H1 (cell line): ENCODE measurements around the gene MACC1. TPM values are rescaled to one million over a fixed set of nuclear protein-coding genes. Genes with fewer than 3 reads are reported as not detected.

Source experiments
- CTCF ChIA-PET: fragments of 300-600 bp; sonication (Branson Sonifier 250); formaldehyde crosslinking; loops from one replicate; lab custom pipeline; 2021; ENCODE audit not compliant: partially characterized antibody; lab: Charles Lee
- POLR2A ChIA-PET: fragments of 300-600 bp; sonication (Branson Sonifier 250); formaldehyde crosslinking; loops from one replicate; lab custom pipeline; 2021; ENCODE audit warnings: inconsistent platforms; ENCODE audit not compliant: partially characterized antibody; lab: Charles Lee
- DNase-seq, 2 experiments: peaks; one replicate each; pipeline versions ENCODE4 v3.0.0 to v3.0.0-alpha.2; 2010 to 2022; ENCODE audit warnings: low spot score in 2 of 2, low read depth in 1 of 2, mixed read lengths in 1 of 2
- FAIRE-seq: peaks from 2 replicates; lab custom pipeline; 2011; peaks lifted over from hg19 to GRCh38; lab: Jason Lieb, UNC
- H2AFZ ChIP-seq: 2 replicates; pipeline ENCODE4 v1.8.1; 2012; ENCODE audit warnings: low read length, inconsistent platforms
- H2AK5ac ChIP-seq: 2 replicates; pipeline ENCODE4 v1.6.1; 2013; ENCODE audit warnings: low read depth, low read length
- H2BK120ac ChIP-seq: replicated peaks from 2 replicates; pipeline ENCODE3; 2013; ENCODE audit warnings: low read depth, low read length, inconsistent platforms
- H2BK12ac ChIP-seq: 2 replicates; pipeline ENCODE4 v1.6.1; 2013; ENCODE audit warnings: low read depth, low read length
- H2BK15ac ChIP-seq: 2 replicates; pipeline ENCODE4 v1.6.1; 2013; ENCODE audit warnings: low read length
- H2BK20ac ChIP-seq: 2 replicates; pipeline ENCODE4 v1.6.1; 2013; ENCODE audit warnings: low read length
- H2BK5ac ChIP-seq: 2 replicates; pipeline ENCODE4 v1.6.1; 2013; ENCODE audit warnings: low read depth, low read length
- H3K14ac ChIP-seq: 2 replicates; pipeline ENCODE4 v1.6.1; 2013; ENCODE audit warnings: inconsistent platforms; ENCODE audit not compliant: insufficient read length
- H3K18ac ChIP-seq: 2 replicates; pipeline ENCODE4 v1.6.1; 2013; ENCODE audit warnings: low read length; ENCODE audit errors: extremely low read depth
- H3K23ac ChIP-seq: 2 replicates; pipeline ENCODE4 v1.6.1; 2013; ENCODE audit warnings: inconsistent platforms; ENCODE audit not compliant: insufficient read length
- H3K23me2 ChIP-seq: 2 replicates; pipeline ENCODE4 v1.6.1; 2013; ENCODE audit warnings: low read depth, low read length
- H3K27ac ChIP-seq: 2 replicates; pipeline ENCODE4 v1.6.1; 2011; ENCODE audit warnings: low read depth, low read length, inconsistent platforms
- H3K27me3 ChIP-seq, 4 experiments: replicated peaks in 1 of 4; 1 replicate in 1 of 4; 2 replicates in 3 of 4; pipeline versions ENCODE4 v1.6.1 to v1.8.1; 2011 to 2013; ENCODE audit warnings: low read length in 3 of 4, mild to moderate bottlenecking in 3 of 4, inconsistent platforms in 2 of 4, mixed read lengths in 2 of 4, moderate library complexity in 1 of 4; ENCODE audit not compliant: control insufficient read depth in 3 of 4, insufficient read depth in 3 of 4; ENCODE audit errors: extremely low read depth in 1 of 4
- H3K36me3 ChIP-seq, 4 experiments: 2 replicates each; pipeline versions ENCODE4 v1.6.1 to v1.8.1; 2011 to 2013; ENCODE audit warnings: mild to moderate bottlenecking in 4 of 4, low read length in 3 of 4, moderate library complexity in 2 of 4, control low read depth in 1 of 4, inconsistent platforms in 1 of 4; ENCODE audit not compliant: insufficient read depth in 4 of 4, control insufficient read depth in 2 of 4
- H3K4ac ChIP-seq: replicated peaks from 2 replicates; pipeline ENCODE3; 2013; ENCODE audit warnings: low read length, low read depth, mixed read lengths, inconsistent platforms; ENCODE audit not compliant: insufficient read length
- H3K4me1 ChIP-seq, 4 experiments: replicated peaks in 1 of 4; 1 replicate in 1 of 4; 2 replicates in 3 of 4; pipeline versions ENCODE4 v1.6.1 to v1.8.1; 2011 to 2013; ENCODE audit warnings: low read length in 3 of 4, inconsistent platforms in 2 of 4, mixed read lengths in 1 of 4; ENCODE audit not compliant: insufficient read depth in 4 of 4, control insufficient read depth in 3 of 4
- H3K4me2 ChIP-seq, 2 experiments: 2 replicates each; pipeline versions ENCODE4 v1.6.1 to v1.8.1; 2011 to 2013; ENCODE audit warnings: low read depth in 2 of 2, low read length in 2 of 2, control low read depth in 1 of 2, inconsistent platforms in 1 of 2, mild to moderate bottlenecking in 1 of 2; ENCODE audit not compliant: insufficient read depth in 1 of 2
- H3K4me3 ChIP-seq, 4 experiments: fragments of 200-600, 300-600 bp in 1 of 4; sonication (generic), shearing (Covaris generic), sonication (Bioruptor Twin) in 1 of 4; 2 replicates each; pipeline versions ENCODE4 v1.5.1 to v1.8.1; 2011 to 2016; ENCODE audit warnings: low read length in 4 of 4, low read depth in 3 of 4, control low read depth in 2 of 4, inconsistent platforms in 2 of 4, mild to moderate bottlenecking in 2 of 4, mixed read lengths in 1 of 4, moderate library complexity in 1 of 4; ENCODE audit not compliant: insufficient read depth in 2 of 4; ENCODE audit errors: extremely low read depth in 1 of 4
- H3K56ac ChIP-seq: replicated peaks from 2 replicates; pipeline ENCODE3; 2013; ENCODE audit warnings: low read depth, mild to moderate bottlenecking, mixed read lengths, low read length, inconsistent platforms; ENCODE audit not compliant: insufficient read length
- H3K79me1 ChIP-seq: 2 replicates; pipeline ENCODE4 v1.6.1; 2013; ENCODE audit warnings: low read depth, low read length, control low read depth
- H3K79me2 ChIP-seq, 2 experiments: 2 replicates each; pipeline versions ENCODE4 v1.6.1 to v1.8.1; 2012 to 2013; ENCODE audit warnings: low read length in 2 of 2, mild to moderate bottlenecking in 2 of 2, inconsistent platforms in 1 of 2; ENCODE audit not compliant: insufficient read depth in 2 of 2, control insufficient read depth in 1 of 2
- H3K9ac ChIP-seq, 4 experiments: replicated peaks in 1 of 4; 1 replicate in 1 of 4; 2 replicates in 3 of 4; pipeline versions ENCODE4 v1.6.1 to v1.8.1; 2011 to 2013; ENCODE audit warnings: low read depth in 3 of 4, low read length in 3 of 4, control low read depth in 2 of 4, mild to moderate bottlenecking in 2 of 4, moderate library complexity in 2 of 4, inconsistent platforms in 1 of 4; ENCODE audit errors: extremely low read depth in 1 of 4
- H3K9me3 ChIP-seq, 2 experiments: 2 replicates each; pipeline versions ENCODE4 v1.6.1 to v1.8.1; 2012 to 2013; ENCODE audit warnings: mild to moderate bottlenecking in 2 of 2, moderate library complexity in 2 of 2, control low read depth in 1 of 2, inconsistent platforms in 1 of 2, low read depth in 1 of 2, low read length in 1 of 2, mixed read lengths in 1 of 2; ENCODE audit not compliant: insufficient read depth in 2 of 2
- H4K20me1 ChIP-seq, 2 experiments: replicated peaks in 1 of 2; 2 replicates each; pipeline versions ENCODE3 to v1.8.1; 2011 to 2013; ENCODE audit warnings: inconsistent platforms in 2 of 2, low read length in 2 of 2, mild to moderate bottlenecking in 1 of 2; ENCODE audit not compliant: insufficient read depth in 2 of 2, control insufficient read depth in 1 of 2
- H4K5ac ChIP-seq: 2 replicates; pipeline ENCODE4 v1.6.1; 2013; ENCODE audit warnings: low read length, low read depth, mixed read lengths, inconsistent platforms; ENCODE audit not compliant: insufficient read length
- H4K8ac ChIP-seq: 2 replicates; pipeline ENCODE4 v1.8.0; 2013; ENCODE audit warnings: mild to moderate bottlenecking, moderate library complexity, low read length, inconsistent platforms; ENCODE audit not compliant: insufficient read depth; ENCODE audit errors: extremely low read depth
- H4K91ac ChIP-seq: replicated peaks from 2 replicates; pipeline ENCODE3; 2013; ENCODE audit warnings: low read length, mixed read lengths, inconsistent platforms; ENCODE audit not compliant: insufficient read length
- BCL11A ChIP-seq, 2 experiments: IDR thresholded peaks; one replicate each; pipeline ENCODE4 v1.6.1; 2011; ENCODE audit warnings: low read depth in 2 of 2, low read length in 2 of 2, mild to moderate bottlenecking in 2 of 2
- CHD2 ChIP-seq: IDR thresholded peaks from 2 replicates; pipeline ENCODE4 v1.6.1; 2012; ENCODE audit warnings: low read length, improper control_type of control experiment
- CREB1 ChIP-seq: IDR thresholded peaks from 2 replicates; pipeline ENCODE4 v1.6.1; 2012; ENCODE audit warnings: inconsistent platforms
- CTBP2 ChIP-seq: IDR thresholded peaks from 2 replicates; pipeline ENCODE4 v1.7.0; 2011; ENCODE audit warnings: borderline replicate concordance, mild to moderate bottlenecking, moderate library complexity, mixed read lengths, low read length; ENCODE audit not compliant: insufficient read depth, insufficient read length
- EP300 ChIP-seq, 2 experiments: IDR thresholded peaks; 1 replicate in 1 of 2; 2 replicates in 1 of 2; pipeline ENCODE4 v1.6.1; 2011 to 2012; ENCODE audit warnings: low read depth in 2 of 2, low read length in 2 of 2, mild to moderate bottlenecking in 2 of 2, borderline replicate concordance in 1 of 2, inconsistent platforms in 1 of 2, moderate library complexity in 1 of 2
- JUND ChIP-seq: IDR thresholded peaks from 2 replicates; pipeline ENCODE4 v1.6.1; 2011; ENCODE audit warnings: mild to moderate bottlenecking, improper control_type of control experiment, low read length
- RNF2 ChIP-seq: fragments of 200-900, 300-1000 bp; sonication (generic); IDR thresholded peaks from 2 replicates; pipeline ENCODE4 v1.7.1; 2016; ENCODE audit warnings: borderline replicate concordance, low read depth, mild to moderate bottlenecking, antibody characterized with exemption, low read length; ENCODE audit not compliant: poor library complexity, severe bottlenecking; ENCODE audit errors: missing control alignments
- SIN3A ChIP-seq, 2 experiments: IDR thresholded peaks in 1 of 2; conservative IDR thresholded peaks in 1 of 2; 2 replicates each; pipeline ENCODE4 v1.6.1; 2011 to 2012; ENCODE audit warnings: low read length in 2 of 2, improper control_type of control experiment in 1 of 2, low read depth in 1 of 2, mild to moderate bottlenecking in 1 of 2
- WGBS, 2 experiments: shearing (Covaris generic) in 1 of 2; methylation state at CpG; one replicate each; pipeline versions ENCODE4 v1.1.6 to v1.1.7; 2013 to 2015; ENCODE audit warnings: low lambda C conversion rate in 2 of 2, mixed read lengths in 2 of 2, inconsistent platforms in 1 of 2, low coverage in 1 of 2, missing lambda C conversion rate in 1 of 2; ENCODE audit not compliant: insufficient replicate concordance in 2 of 2, insufficient coverage in 1 of 2, insufficient read length in 1 of 2; ENCODE audit errors: extremely low coverage in 1 of 2, missing lambda C conversion rate in 1 of 2; 5-methylcytosine and 5-hydroxymethylcytosine counted together
- polyA plus RNA-seq, 7 experiments: library from polyadenylated mRNA; depleted of rRNA in 3 of 7; stranded (reverse) in 5 of 7; unstranded in 2 of 7; fragments of >200 nt in 5 of 7; fragments of 200-250 nt in 2 of 7; gene quantifications; 1 replicate in 5 of 7; 2 replicates in 1 of 7; 4 replicates in 1 of 7; pipeline versions ENCODE4 v1.2.1 to v1.2.3, GENCODE V29; 2011 to 2013; ENCODE audit warnings: missing spikeins in 2 of 7, mixed read lengths in 2 of 7
- total RNA-seq: library from RNA; stranded (reverse); fragmentation: NEBNext Ultra II Directional; extraction: Animal tissue kit (Norgen Biotek cat#: 25700); gene quantifications from 2 replicates; pipeline ENCODE4 v1.2.1, GENCODE V29; 2021

The MACC1 gene
- total and polyA plus RNA-seq, 2 of the 8 experiments (the other 6 are each of a cell fraction or from before 2014, with no cell fraction given), result 2.0 to 17.2 TPM

DNA sequence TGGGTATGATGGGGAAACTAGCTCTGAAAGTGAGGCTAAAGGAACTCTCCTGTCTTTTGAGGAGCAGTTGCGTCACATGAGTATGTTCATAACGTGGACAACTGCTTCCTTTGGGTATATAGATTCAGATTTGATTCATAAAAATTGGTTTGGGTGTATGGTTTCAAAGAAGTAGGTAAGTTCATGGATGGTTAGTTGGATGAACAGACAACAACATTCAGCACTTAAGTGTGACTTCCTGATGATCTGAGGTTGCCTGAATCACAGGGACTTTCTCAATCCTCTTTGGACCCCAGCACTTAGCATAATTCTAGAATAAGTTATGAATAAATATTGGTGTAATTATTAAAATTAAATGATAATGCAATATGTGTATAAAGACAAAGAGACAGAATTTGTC lies 43.4 kb downstream of the MACC1 start:
- H3K4me3 ChIP-seq, result no peak overlapping the region
- no peaks in the 10 kb centered on the region for H3K79me2 ChIP-seq
- H3K27ac ChIP-seq, result no peak overlapping the region
- no peak overlapping the region for H3K18ac ChIP-seq
- DNase-seq, result no peak
- no peak overlapping the region for H3K23ac ChIP-seq
- no peaks in the 10 kb centered on the region for H3K23me2 ChIP-seq
- no peak overlapping the region for H2BK20ac ChIP-seq
- H3K79me1 ChIP-seq, result no peaks in the 10 kb centered on the region
- no peaks in the 10 kb centered on the region for H3K36me3 ChIP-seq
- H4K91ac ChIP-seq, result no peak overlapping the region
- H3K4me2 ChIP-seq, result no peak overlapping the region
- H2AK5ac ChIP-seq, result no peak overlapping the region
- H3K56ac ChIP-seq, result no peak overlapping the region
- H3K9me3 ChIP-seq, result no peaks in the 10 kb centered on the region
- no peak overlapping the region for H2AFZ ChIP-seq
- H4K8ac ChIP-seq, result no peak overlapping the region
- POLR2A ChIA-PET, result interaction anchor here (1.0 to 1.1 kb wide), 2 partner anchors 58 to 189 kb away, joined by 3 to 4 read pairs; no protein-coding TSS in a partner anchor
- TF ChIP-seq JUND (no peak), BCL11A (IDR thresholded peaks at IDR 0.05; ENCODE audit: low read depth in 2 of 2, low read length in 2 of 2) (no peak), SIN3A (conservative IDR thresholded peaks at IDR 0.05 in 1 of 2, IDR thresholded peaks at IDR 0.05 in 1 of 2; ENCODE audit: low read depth in 1 of 2, low read length in 2 of 2) (no peak), CHD2 (no peak), CTBP2 (no peak), EP300 (IDR thresholded peaks at IDR 0.05; ENCODE audit: borderline replicate concordance in 1 of 2, low read depth in 2 of 2, low read length in 2 of 2) (no peak), CREB1 (no peak), RNF2 (no peak)
- TF ChIP-seq, all 59 proteins: peak for 0
- CTCF ChIA-PET, result interaction anchor here (0.6 to 7.4 kb wide), 35 partner anchors 9 to 1838 kb away, joined by 3 to 102 read pairs (median 6); partner anchors contain the start of gene POLR1F
- no peak overlapping the region for H3K9ac ChIP-seq
- no peaks in the 10 kb centered on the region for H3K27me3 ChIP-seq
- H4K5ac ChIP-seq, result no peak overlapping the region
- WGBS, 2 experiments, result 92% methylated on average over 2 of the region's 2 CpGs; no CpG with 5 or more reads in 1 of the 2 experiments
- no peak overlapping the region for H3K4ac ChIP-seq
- no peak overlapping the region for H2BK120ac ChIP-seq
- H3K14ac ChIP-seq, result no peak overlapping the region
- no peaks in the 10 kb centered on the region for H4K20me1 ChIP-seq
- no peak overlapping the region for H2BK12ac ChIP-seq
- H3K4me1 ChIP-seq, result no peaks in the 10 kb centered on the region
- no peak overlapping the region for H2BK5ac ChIP-seq
- no peak overlapping the region for H2BK15ac ChIP-seq
- no peak for FAIRE-seq
